Astrocyte (in vitro differentiated cells and primary cell): ENCODE results near the gene TRMT1. TPM values are rescaled to one million over a fixed set of nuclear protein-coding genes. Genes with fewer than 3 reads are reported as not detected.

Experiments
- DNase-seq: peaks from one replicate; pipeline ENCODE4 v3.0.0-alpha.2; 2010; ENCODE audit warnings: low read depth
- FAIRE-seq: peaks from 2 replicates; lab custom pipeline; 2011; peaks lifted over from hg19 to GRCh38; lab: Jason Lieb, UNC
- H2AFZ ChIP-seq: 2 replicates; pipeline ENCODE4 v1.6.0; 2012; ENCODE audit warnings: low read depth, low read length, inconsistent platforms
- H3K27ac ChIP-seq: 2 replicates; pipeline ENCODE4 v1.5.1; 2011; ENCODE audit warnings: low read depth, low read length, inconsistent platforms
- H3K27me3 ChIP-seq: 2 replicates; pipeline ENCODE4 v1.6.0; 2011; ENCODE audit warnings: low read length, inconsistent platforms; ENCODE audit not compliant: insufficient read depth
- H3K36me3 ChIP-seq: 2 replicates; pipeline ENCODE4 v1.5.1; 2011; ENCODE audit warnings: low read length, inconsistent platforms; ENCODE audit not compliant: insufficient read depth
- H3K4me1 ChIP-seq: 2 replicates; pipeline ENCODE4 v1.5.1; 2011; ENCODE audit warnings: low read length, inconsistent platforms; ENCODE audit not compliant: insufficient read depth
- H3K4me2 ChIP-seq: 2 replicates; pipeline ENCODE4 v1.6.0; 2012; ENCODE audit warnings: low read length, inconsistent platforms
- H3K4me3 ChIP-seq: 2 replicates; pipeline ENCODE4 v1.5.1; 2011; ENCODE audit warnings: low read depth, mild to moderate bottlenecking, low read length, inconsistent platforms; ENCODE audit not compliant: insufficient read depth
- H3K79me2 ChIP-seq: 2 replicates; pipeline ENCODE4 v1.6.0; 2012; ENCODE audit warnings: mild to moderate bottlenecking, low read length, inconsistent platforms; ENCODE audit not compliant: insufficient read depth
- H3K9ac ChIP-seq: 2 replicates; pipeline ENCODE4 v1.6.0; 2012; ENCODE audit warnings: mild to moderate bottlenecking, low read length, inconsistent platforms
- H3K9me3 ChIP-seq: 2 replicates; pipeline ENCODE4 v1.5.1; 2012; ENCODE audit warnings: low read depth, mild to moderate bottlenecking, low read length, inconsistent platforms; ENCODE audit not compliant: insufficient read depth
- H4K20me1 ChIP-seq: 2 replicates; pipeline ENCODE4 v1.6.0; 2012; ENCODE audit warnings: low read length, inconsistent platforms; ENCODE audit not compliant: insufficient read depth
- H3K27ac Mint-ChIP-seq: one replicate; pipeline ENCODE4 v1.8.0; 2021; ENCODE audit warnings: mild to moderate bottlenecking, mixed read lengths; ENCODE audit not compliant: unreplicated experiment
- H3K27me3 Mint-ChIP-seq: one replicate; pipeline ENCODE4 v1.8.0; 2021; ENCODE audit warnings: low read depth, mixed read lengths; ENCODE audit not compliant: unreplicated experiment
- H3K36me3 Mint-ChIP-seq: one replicate; pipeline ENCODE4 v1.8.0; 2021; ENCODE audit warnings: low read depth, mixed read lengths; ENCODE audit not compliant: unreplicated experiment
- H3K4me1 Mint-ChIP-seq: one replicate; pipeline ENCODE4 v1.8.0; 2021; ENCODE audit warnings: low read depth, mixed read lengths; ENCODE audit not compliant: unreplicated experiment
- H3K4me3 Mint-ChIP-seq: one replicate; pipeline ENCODE4 v1.8.0; 2021; ENCODE audit warnings: mild to moderate bottlenecking, moderate library complexity, mixed read lengths; ENCODE audit not compliant: unreplicated experiment
- H3K9me3 Mint-ChIP-seq: one replicate; pipeline ENCODE4 v1.8.0; 2021; ENCODE audit warnings: mild to moderate bottlenecking, mixed read lengths; ENCODE audit not compliant: unreplicated experiment
- EZH2 ChIP-seq: IDR thresholded peaks from 2 replicates; pipeline ENCODE4 v1.6.1; 2012; ENCODE audit warnings: mild to moderate bottlenecking, low read length, inconsistent platforms; ENCODE audit not compliant: insufficient read depth
- total RNA-seq: library from RNA; stranded (reverse); gene quantifications from 2 replicates; pipeline ENCODE4 v1.2.1, GENCODE V29; 2021
- TF ChIP-seq, protein P1 (sequence below): IDR thresholded peaks from 2 replicates; pipeline ENCODE4 v1.5.1; 2011; ENCODE audit warnings: low read depth, mild to moderate bottlenecking, inconsistent platforms, low read length, moderate library complexity; ENCODE audit not compliant: insufficient read depth

TRMT1 gene
- total RNA-seq, 1 donor from 2014 or later, result 43.3 TPM

DNA sequence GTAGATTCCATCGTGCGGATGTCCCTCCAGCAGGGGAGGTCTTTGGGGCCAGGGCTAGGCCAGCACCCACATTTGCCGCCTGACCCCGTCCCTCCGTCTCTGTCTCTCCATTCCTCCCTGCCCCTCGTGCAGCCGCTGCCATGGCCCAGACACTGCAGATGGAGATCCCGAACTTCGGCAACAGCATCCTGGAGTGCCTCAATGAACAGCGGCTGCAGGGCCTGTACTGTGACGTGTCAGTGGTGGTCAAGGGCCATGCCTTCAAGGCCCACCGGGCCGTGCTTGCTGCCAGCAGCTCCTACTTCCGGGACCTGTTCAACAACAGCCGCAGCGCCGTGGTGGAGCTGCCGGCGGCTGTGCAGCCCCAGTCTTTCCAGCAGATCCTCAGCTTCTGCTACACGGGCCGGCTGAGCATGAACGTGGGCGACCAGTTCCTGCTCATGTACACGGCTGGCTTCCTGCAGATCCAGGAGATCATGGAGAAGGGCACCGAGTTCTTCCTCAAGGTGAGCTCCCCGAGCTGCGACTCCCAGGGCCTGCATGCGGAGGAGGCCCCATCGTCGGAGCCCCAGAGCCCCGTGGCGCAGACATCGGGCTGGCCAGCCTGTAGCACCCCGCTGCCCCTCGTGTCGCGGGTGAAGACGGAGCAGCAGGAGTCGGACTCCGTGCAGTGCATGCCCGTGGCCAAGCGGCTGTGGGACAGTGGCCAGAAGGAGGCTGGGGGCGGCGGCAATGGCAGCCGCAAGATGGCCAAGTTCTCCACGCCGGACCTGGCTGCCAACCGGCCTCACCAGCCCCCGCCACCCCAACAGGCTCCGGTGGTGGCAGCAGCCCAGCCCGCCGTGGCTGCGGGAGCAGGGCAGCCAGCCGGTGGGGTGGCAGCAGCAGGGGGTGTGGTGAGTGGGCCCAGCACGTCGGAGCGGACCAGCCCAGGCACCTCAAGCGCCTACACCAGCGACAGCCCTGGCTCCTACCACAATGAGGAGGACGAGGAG is 18.8 kb upstream of the TRMT1 start:
- peaks cover 21% of the 10 kb centered on the region for H3K36me3 Mint-ChIP-seq
- TF ChIP-seq EZH2, result no peak
- TF ChIP-seq, protein P1, sequence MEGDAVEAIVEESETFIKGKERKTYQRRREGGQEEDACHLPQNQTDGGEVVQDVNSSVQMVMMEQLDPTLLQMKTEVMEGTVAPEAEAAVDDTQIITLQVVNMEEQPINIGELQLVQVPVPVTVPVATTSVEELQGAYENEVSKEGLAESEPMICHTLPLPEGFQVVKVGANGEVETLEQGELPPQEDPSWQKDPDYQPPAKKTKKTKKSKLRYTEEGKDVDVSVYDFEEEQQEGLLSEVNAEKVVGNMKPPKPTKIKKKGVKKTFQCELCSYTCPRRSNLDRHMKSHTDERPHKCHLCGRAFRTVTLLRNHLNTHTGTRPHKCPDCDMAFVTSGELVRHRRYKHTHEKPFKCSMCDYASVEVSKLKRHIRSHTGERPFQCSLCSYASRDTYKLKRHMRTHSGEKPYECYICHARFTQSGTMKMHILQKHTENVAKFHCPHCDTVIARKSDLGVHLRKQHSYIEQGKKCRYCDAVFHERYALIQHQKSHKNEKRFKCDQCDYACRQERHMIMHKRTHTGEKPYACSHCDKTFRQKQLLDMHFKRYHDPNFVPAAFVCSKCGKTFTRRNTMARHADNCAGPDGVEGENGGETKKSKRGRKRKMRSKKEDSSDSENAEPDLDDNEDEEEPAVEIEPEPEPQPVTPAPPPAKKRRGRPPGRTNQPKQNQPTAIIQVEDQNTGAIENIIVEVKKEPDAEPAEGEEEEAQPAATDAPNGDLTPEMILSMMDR, result no peak
- Histone ChIP-seq H4K20me1 (peaks cover 73% of the 10 kb centered on the region), H3K9ac (no peak overlapping the region), H3K4me1 (peaks cover 15% of the 10 kb centered on the region), H3K4me3 (no peak overlapping the region), H3K27ac (no peak overlapping the region), H3K36me3 (peaks cover 6% of the 10 kb centered on the region), H3K79me2 (peaks cover 76% of the 10 kb centered on the region), H3K4me2 (no peak overlapping the region), H3K27me3 (no peaks in the 10 kb centered on the region), H2AFZ (no peak overlapping the region), H3K9me3 (no peaks in the 10 kb centered on the region)
- FAIRE-seq (no peak), DNase-seq (no peak)
- no peak overlapping the region for H3K27ac Mint-ChIP-seq
- H3K27me3 Mint-ChIP-seq, result no peaks in the 10 kb centered on the region
- no peaks in the 10 kb centered on the region for H3K9me3 Mint-ChIP-seq
- H3K4me1 Mint-ChIP-seq, result peaks cover 14% of the 10 kb centered on the region
- H3K4me3 Mint-ChIP-seq, result no peak overlapping the region

DNA sequence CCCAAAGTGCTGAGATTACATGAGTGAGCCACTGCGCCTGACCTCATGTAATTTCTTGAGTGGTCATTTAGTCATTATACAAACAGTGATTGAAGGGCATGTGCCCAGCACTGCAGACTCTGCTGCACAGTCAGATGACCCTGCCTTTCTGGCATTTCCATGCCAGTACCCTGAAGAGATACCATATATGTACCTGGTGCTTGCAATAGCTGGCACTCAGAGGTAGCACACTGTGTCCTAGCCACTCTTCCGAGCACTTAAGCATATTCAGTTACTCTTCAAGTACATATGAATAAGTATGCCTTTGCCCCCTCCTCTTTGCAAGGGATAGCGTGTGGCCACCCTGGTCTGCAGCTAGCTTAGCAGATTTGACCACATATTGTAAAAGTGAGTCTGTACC is 18.1 kb upstream of the TRMT1 start:
- FAIRE-seq, result no peak
- Histone ChIP-seq H3K4me3 (no peak overlapping the region), H3K9ac (no peak overlapping the region), H3K27ac (no peak overlapping the region), H3K9me3 (no peaks in the 10 kb centered on the region), H3K79me2 (peaks cover 84% of the 10 kb centered on the region), H3K4me1 (peaks cover 15% of the 10 kb centered on the region), H4K20me1 (peaks cover 80% of the 10 kb centered on the region), H2AFZ (no peak overlapping the region), H3K27me3 (no peaks in the 10 kb centered on the region), H3K36me3 (peaks cover 6% of the 10 kb centered on the region), H3K4me2 (no peak overlapping the region)
- no peak for TF ChIP-seq EZH2
- TF ChIP-seq, protein P1, result no peak
- no peak for DNase-seq
- no peak overlapping the region for H3K27ac Mint-ChIP-seq
- no peaks in the 10 kb centered on the region for H3K9me3 Mint-ChIP-seq
- H3K4me1 Mint-ChIP-seq, result peaks cover 14% of the 10 kb centered on the region
- peaks cover 21% of the 10 kb centered on the region for H3K36me3 Mint-ChIP-seq
- no peaks in the 10 kb centered on the region for H3K27me3 Mint-ChIP-seq
- H3K4me3 Mint-ChIP-seq, result no peak overlapping the region
